Ovary (tissue), 9 donors: Measurements from ENCODE around the gene FAM171A1. TPM values are rescaled to one million over a fixed set of nuclear protein-coding genes. Genes with fewer than 3 reads are reported as not detected.

ENCODE experiments used
- DNase-seq, 5 donors: peaks; one replicate each; pipeline ENCODE4 v3.0.0-alpha.2; 2019 to 2020
- H3K27ac ChIP-seq, 2 donors: fragments of 200-600 bp; one replicate each; pipeline versions ENCODE4 v1.5.1 to v1.8.0; 2019 to 2022
- H3K27me3 ChIP-seq: fragments of 200-600 bp; one replicate; pipeline ENCODE4 v1.8.0; 2022
- H3K36me3 ChIP-seq: fragments of 200-600 bp; sonication (generic); one replicate; pipeline ENCODE4 v1.5.1; 2019
- H3K4me1 ChIP-seq: one replicate; pipeline ENCODE4 v1.8.1; 2013; ENCODE audit warnings: mild to moderate bottlenecking, moderate library complexity; ENCODE audit not compliant: insufficient read depth
- H3K4me3 ChIP-seq: fragments of 200-600 bp; sonication (generic); one replicate; pipeline ENCODE4 v1.5.1; 2017
- H3K9me3 ChIP-seq, 2 donors: fragments of 200-600 bp in 1 of 2; sonication (generic) in 1 of 2; one replicate each; pipeline versions ENCODE4 v1.5.1 to v1.8.1; 2013 to 2019; ENCODE audit warnings: mild to moderate bottlenecking in 1 of 2, moderate library complexity in 1 of 2
- EP300 ChIP-seq: sonication (generic); formaldehyde crosslinking; IDR thresholded peaks from one replicate; pipeline ENCODE4 v1.6.1; 2017; ENCODE audit warnings: antibody characterized with exemption
- POLR2A ChIP-seq: fragments of 450-650 bp; IDR thresholded peaks from one replicate; pipeline ENCODE4 v1.6.1; 2017; ENCODE audit warnings: antibody characterized with exemption, mild to moderate bottlenecking, moderate library complexity
- WGBS, 3 donors: extraction: QIAGEN DNeasy Blood & Tissue Kit in 1 of 3; methylation state at CpG; one replicate each; pipeline versions ENCODE4 v1.1.5 to v1.1.7; 2013 to 2017; 5-methylcytosine and 5-hydroxymethylcytosine counted together
- intact Hi-C, 4 donors: fragments of 100-400 bp; cut with DNase I; formaldehyde crosslinking; loops; one replicate each; pipeline versions ENCODE4 v1.11.0 to v1.15.1; 2022 to 2023
- polyA plus RNA-seq, 2 donors: library from polyadenylated mRNA; stranded (reverse); fragments of 200-250 nt in 1 of 2; fragments of 350-450 nt in 1 of 2; fragmentation: Illumina TruSeq in 1 of 2; extraction: RNeasy Lipid Tissue Mini Kit (QIAGEN cat#74804) in 1 of 2; gene quantifications; one replicate each; pipeline ENCODE4 v1.2.3, GENCODE V29; 2013 to 2014
- total RNA-seq, 7 donors: library from RNA; depleted of rRNA in 2 of 7; stranded (reverse); fragments of >200 nt in 2 of 7; fragmentation: NEBNext Ultra II Directional in 3 of 7; extraction: Animal tissue kit (Norgen Biotek cat#: 25700) in 3 of 7; gene quantifications; one replicate each; pipeline versions ENCODE4 v1.1.0 to v1.2.4, GENCODE V29; 2016 to 2023
- TF ChIP-seq, protein P1 (sequence below), 3 donors: fragments of 450-650 bp in 2 of 3; fragments of 200-600 bp in 1 of 3; IDR thresholded peaks; one replicate each; pipeline versions ENCODE4 v1.5.1 to v1.8.0; 2016 to 2022; ENCODE audit warnings: antibody characterized with exemption in 3 of 3, mild to moderate bottlenecking in 1 of 3
- donor health status: DM: no; HTN: no; CAD: no; lungs with moderate emphysema.
- donor health status: DM: no; HTN: no; CAD: no.
- donor health status: Bipolar disorder and iron deficiency.
- donor health status: DM: yes; HTN: yes; CAD: no.
- donor health status: DM: no; HTN: no; CAD: no.
- donor health status: DM: yes; HTN: yes; CAD: no.

FAM171A1 gene
- total and polyA plus RNA-seq, 9 donors: 9.1 to 29.1 (median 23.7) TPM

DNA sequence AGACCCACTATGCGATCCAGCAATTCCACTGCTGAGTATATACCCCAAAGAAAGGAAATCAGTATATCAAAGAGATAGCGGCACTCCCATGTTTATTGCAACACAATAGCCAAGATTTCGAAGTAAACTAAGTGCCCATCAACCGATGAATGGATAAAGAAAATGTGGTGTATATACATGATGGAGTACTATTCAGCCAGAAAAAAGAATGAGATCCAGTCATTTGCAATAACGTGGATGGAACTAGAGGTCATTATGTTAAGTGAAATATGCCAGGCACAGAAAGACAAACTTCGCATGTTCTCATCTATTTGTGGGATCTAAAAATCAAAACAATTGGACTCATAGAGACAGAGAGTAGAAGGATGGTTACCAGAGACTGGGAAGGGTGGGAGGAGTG is 195.5 kb downstream of the FAM171A1 start:
- Histone ChIP-seq H3K36me3 (no peaks in the 10 kb centered on the region), H3K27me3 (no peaks in the 10 kb centered on the region), H3K4me1 (no peaks in the 10 kb centered on the region), H3K9me3 (no peaks in the 10 kb centered on the region), H3K4me3 (no peak overlapping the region), H3K27ac (no peak overlapping the region)
- TF ChIP-seq, protein P1, sequence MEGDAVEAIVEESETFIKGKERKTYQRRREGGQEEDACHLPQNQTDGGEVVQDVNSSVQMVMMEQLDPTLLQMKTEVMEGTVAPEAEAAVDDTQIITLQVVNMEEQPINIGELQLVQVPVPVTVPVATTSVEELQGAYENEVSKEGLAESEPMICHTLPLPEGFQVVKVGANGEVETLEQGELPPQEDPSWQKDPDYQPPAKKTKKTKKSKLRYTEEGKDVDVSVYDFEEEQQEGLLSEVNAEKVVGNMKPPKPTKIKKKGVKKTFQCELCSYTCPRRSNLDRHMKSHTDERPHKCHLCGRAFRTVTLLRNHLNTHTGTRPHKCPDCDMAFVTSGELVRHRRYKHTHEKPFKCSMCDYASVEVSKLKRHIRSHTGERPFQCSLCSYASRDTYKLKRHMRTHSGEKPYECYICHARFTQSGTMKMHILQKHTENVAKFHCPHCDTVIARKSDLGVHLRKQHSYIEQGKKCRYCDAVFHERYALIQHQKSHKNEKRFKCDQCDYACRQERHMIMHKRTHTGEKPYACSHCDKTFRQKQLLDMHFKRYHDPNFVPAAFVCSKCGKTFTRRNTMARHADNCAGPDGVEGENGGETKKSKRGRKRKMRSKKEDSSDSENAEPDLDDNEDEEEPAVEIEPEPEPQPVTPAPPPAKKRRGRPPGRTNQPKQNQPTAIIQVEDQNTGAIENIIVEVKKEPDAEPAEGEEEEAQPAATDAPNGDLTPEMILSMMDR (IDR thresholded peaks at IDR 0.05): no peak
- TF ChIP-seq EP300: no peak
- TF ChIP-seq POLR2A: no peak
- no peak for DNase-seq
- intact Hi-C loops: no loop called here
- WGBS, 3 donors: 89 to 93% (median 90%) methylated on average over 6 of the region's 6 CpGs

DNA sequence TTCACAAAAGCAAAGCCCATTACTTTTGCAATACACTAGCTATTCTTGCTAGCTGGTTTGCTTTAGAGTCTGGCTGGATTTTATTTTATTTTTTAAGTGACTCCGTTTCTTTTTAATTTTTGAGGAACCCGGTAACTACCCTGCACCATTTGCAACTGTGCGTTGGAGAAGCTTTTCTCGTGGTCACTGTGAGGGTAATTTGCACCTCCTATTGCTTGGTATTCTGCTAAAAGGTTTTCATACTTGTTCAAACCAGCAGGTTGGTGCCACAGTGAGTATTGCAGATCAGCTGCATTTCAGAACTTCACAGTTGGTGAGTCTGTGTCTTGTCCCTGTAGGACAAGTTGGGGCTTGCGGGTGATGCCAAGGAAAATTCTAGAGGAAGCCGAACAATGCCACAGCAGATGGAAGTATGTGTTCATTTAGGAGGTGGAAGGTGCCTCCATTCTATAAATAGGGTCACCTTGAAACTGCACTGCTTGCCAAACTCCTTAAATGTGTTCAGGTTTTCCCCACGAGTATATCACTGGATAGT is 198.7 kb downstream of the FAM171A1 start:
- peaks cover 4% of the 10 kb centered on the region for H3K4me1 ChIP-seq
- intact Hi-C loops: no loop called here
- H3K27me3 ChIP-seq: no peaks in the 10 kb centered on the region
- no peak overlapping the region for H3K4me3 ChIP-seq
- no peak for DNase-seq
- no peaks in the 10 kb centered on the region for H3K9me3 ChIP-seq
- no peak overlapping the region for H3K27ac ChIP-seq
- no peaks in the 10 kb centered on the region for H3K36me3 ChIP-seq
- 90 to 95% (median 95%) methylated on average over 7 of the region's 7 CpGs for WGBS, 3 donors
- TF ChIP-seq POLR2A: no peak
- TF ChIP-seq, protein P1 (IDR thresholded peaks at IDR 0.05): no peak
- no peak for TF ChIP-seq EP300

DNA sequence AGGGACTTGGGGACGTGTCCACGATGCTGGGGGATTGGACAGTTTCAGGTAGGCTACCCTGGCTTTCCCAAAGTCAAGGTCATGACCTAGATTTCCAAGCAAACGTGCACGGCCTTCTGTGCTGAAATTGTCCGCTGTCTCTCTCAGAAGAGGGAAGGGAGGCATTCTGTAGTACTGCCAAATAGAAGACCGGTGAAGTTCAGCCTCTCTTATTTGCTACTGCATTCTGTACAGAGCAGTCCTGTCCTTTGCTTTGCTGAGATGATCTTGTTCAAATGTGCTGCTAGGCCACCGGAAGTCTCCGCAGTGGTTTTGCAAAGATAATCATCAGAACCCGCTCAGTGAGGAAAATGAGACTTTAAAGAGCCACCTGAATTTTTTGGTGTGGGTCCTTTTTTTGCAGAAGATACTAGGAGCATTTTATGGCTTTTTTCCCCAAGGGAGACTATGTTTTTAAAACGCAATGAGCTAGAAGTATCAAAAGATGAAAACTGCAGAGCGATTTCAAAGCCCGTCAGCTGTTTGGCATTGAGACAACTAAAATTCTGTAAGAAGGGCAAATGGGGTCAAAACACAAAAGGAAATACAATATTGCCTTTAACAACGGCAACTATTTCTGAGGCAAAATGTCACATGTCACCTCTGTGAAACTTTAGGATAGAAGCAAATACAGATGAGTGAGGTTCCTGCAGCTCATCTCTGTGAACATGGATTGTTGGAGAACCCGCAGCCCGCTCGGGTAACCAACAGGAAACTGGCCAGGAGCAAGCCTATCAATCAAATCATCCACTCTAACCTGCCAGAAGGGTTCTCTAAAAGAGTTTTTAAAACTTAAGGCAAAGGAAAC is 201.3 kb downstream of the FAM171A1 start:
- DNase-seq: peak in 1 of 5 donors; percentile 32
- Histone ChIP-seq H3K36me3 (no peaks in the 10 kb centered on the region), H3K27me3 (no peaks in the 10 kb centered on the region), H3K4me1 (peaks cover 4% of the 10 kb centered on the region), H3K27ac (no peak overlapping the region), H3K9me3 (no peaks in the 10 kb centered on the region), H3K4me3 (no peak overlapping the region)
- WGBS, 3 donors: 36 to 67% (median 50%) methylated on average over 16 of the region's 16 CpGs
- intact Hi-C loops: loop anchor here in 1 of 4 donors (10.0 kb wide), 1 partner anchor 75 kb away; the partner anchor contains the start of gene RPP38
- TF ChIP-seq, protein P1 (IDR thresholded peaks at IDR 0.05): no peak

DNA sequence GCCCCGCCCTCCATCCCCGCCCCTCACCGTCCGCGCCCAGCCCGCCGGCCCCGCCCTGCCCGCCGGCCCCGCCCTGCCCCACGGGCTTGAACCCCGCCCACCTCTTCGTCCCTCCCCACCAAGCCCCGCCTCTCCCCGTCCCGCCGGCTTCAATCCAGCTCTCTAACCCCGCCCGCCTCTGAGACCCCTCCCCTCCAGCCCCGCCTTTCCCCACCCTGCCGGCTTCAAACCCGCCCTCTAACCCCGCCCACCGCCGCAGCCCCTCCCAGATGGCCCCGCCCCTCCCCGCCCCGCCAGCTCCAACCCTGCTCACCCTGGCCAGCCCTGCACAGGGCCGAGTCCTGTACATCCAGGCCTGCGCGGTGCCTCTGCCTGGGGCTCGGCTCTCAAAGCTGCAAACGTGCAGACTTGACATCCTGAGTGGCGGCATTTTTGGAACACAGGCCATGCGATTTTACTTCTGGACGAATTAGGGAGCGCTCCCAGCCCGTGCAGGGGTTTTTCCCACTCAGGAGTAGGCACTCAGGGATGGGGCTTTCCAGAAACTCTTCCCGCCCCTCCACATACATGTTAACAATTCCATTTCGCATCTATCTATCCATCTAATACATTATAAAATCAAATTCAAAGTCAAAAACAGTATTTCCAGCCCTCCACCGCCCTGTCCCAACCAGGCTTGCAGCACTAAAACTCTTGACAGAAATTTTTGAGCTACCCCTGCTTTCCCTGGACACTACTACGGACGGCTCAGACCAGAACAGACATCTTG is 202.1 kb downstream of the FAM171A1 start:
- Histone ChIP-seq H3K27me3 (no peaks in the 10 kb centered on the region), H3K27ac (no peak overlapping the region), H3K9me3 (no peaks in the 10 kb centered on the region), H3K4me3 (peak overlapping the region; percentile 5), H3K36me3 (no peaks in the 10 kb centered on the region), H3K4me1 (peaks cover 4% of the 10 kb centered on the region)
- intact Hi-C loops: loop anchor here in 1 of 4 donors (10.0 kb wide), 1 partner anchor 74 kb away; the partner anchor contains the start of gene RPP38
- TF ChIP-seq, protein P1 (IDR thresholded peaks at IDR 0.05): no peak
- TF ChIP-seq EP300: no peak
- no peak for TF ChIP-seq POLR2A
- peak; percentile 96 to 99 (median 97) for DNase-seq
- WGBS, 3 donors: 11 to 29% (median 29%) methylated on average over 15 to 44 of the region's 44 CpGs
